Amniotic stem cell (primary cell): ENCODE results near the gene SLAMF8.

Experiments used
- DNase-seq: peaks from one replicate; lab custom pipeline; 2025; lab: John Stamatoyannopoulos, UW

The SLAMF8 gene

DNA sequence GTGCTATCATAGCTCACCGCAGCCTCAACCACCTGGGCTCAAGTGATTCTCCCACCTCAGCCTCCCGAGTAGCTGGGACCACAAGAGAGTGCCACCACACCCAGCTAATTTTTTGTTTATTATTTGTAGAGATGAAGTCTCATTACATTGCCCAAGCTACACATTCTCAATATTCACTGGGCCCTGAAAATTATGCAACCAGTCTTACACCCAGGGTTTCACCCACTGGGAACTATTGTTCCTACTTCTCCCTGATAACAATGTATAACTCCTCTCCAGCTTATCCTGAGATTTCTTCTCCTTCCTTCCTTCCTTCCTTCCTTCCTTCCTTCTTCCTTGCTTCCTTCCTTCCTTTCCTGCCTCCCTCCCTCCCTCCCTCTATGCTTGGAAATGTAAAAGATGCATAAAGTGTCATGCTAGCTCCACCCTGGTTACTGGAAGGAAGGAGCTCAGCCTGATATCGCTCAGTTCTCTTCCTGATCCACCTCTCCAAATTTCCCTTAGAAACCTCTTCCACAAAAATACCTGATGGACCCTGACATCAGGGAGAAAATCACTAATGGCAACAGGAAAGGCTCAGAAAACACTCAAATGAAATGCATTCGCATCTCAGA is 47.0 kb downstream of the SLAMF8 start:
- DNase-seq = no peak

- no peak for DNase-seq
These were observed 51.2 kb downstream of the SLAMF8 start for GRCh38 chr1:159877695-159878444.

DNA sequence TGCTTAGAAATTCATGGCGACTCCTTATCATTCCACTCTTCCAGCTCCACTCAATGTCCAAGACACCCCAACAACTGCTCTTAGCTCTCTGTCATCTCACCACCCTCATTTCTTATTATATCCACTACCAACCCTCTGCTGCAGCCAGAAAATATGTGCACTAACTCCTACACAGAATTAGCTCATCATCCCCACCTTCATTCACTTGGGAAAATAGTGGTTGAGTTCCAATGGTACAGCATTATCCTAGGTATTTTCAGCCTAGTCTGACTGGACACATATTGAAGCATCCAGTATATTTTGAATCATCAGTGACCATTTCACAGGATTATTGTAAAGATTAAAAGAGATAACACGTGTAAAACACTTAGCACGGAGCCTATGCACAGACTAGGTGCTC is 52.5 kb downstream of the SLAMF8 start:
- no peak for DNase-seq

DNA sequence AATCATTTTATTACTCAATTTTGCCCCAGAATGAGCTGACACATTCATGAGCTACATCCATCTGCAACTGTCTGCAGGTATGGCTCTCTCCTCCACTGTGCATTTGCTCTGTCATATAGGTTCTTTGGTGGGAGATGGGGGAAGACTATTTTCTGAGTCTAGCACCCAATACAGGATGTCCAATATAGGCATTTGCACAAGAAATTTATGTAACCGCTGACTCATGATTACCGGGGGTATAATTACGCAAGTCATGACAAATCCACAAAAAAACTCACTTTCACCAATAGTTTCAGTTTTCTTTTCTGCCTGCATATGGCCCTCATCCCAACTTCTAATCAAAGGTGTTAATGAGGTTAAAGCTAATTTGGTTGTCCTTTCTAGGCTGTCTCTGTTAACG is 53.3 kb downstream of the SLAMF8 start:
- DNase-seq = no peak

- DNase-seq = no peak
These were observed 53.8 kb downstream of the SLAMF8 start for GRCh38 chr1:159880430-159880829.

DNA sequence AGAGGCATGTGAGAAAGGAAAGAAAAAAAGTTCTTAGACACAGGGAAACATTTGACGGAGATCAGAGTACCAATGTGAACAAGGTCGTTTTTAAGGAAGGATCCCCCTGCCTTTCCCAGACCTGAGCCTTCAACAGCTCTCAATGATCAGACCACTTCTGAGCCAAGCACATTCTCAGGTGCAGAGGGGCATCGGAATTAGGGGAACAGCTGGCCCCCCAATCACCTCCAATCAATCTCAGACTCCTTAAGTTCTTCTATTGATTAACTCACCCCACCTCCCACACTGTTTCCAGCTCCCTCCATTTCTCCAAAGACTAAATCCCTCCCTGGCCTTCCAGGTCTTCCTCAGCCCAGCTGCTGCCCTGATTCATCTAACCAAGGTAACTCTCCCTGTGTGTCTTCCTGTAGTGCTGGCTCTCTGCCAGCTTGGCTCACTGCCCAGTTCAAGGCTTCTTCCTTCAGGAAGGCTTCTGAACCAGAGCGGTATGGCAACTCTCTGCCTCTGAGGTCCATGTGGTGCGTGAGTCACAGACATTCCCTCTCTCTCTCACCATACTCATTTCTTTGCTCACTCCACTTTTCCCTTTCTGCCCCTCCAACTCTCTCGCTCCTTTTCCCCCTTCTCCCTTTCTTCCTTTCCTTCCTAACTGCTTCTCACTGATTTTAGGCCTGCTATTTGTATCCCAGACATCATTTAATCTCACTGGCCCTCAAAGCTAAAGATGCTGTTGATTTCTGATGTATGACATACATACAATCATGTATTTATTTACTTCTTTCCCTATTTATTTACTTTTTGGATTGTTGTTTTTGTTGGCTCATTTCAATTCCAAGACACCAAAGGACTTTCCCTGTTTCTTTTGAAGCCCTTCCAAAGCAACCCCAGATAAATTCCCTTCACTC is 55.2 kb downstream of the SLAMF8 start:
- peak; percentile 45 for DNase-seq

DNA sequence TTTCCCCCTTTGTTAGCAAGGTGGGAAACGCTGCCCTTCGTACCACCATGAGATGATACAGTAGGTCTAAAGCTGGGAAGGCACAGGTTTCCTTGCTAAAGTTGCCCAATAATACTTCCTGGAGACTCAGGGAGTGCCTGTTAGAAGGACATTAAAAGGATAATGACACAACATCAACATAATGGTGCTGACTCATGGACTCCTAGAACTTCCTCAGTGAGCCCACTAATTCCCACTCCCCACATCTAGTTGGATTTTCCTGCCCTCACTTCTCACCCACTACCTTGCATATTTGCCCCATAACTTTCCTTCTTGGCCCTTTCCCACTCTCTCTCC is 55.8 kb downstream of the SLAMF8 start:
- no peak for DNase-seq

DNA sequence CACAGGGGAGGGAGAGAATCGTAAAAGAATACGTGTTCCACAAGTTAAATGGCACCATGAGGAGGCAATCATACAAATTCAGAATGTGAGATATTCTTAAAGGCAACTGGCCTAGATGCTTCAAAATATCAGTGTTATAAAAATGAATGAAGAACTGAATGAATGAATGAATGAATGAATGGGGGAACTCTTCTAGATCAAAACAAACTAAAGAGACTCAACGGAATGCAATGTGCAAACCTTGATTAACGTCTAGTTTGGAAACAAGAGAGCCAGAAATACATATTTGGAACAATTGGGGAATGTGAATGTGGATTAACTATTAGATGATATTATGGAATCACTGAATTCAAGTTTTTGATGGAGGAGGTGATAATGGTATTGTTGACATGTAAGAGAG is 56.5 kb downstream of the SLAMF8 start:
- no peak for DNase-seq

- DNase-seq = no peak
These were observed 57.6 kb downstream of the SLAMF8 start for GRCh38 chr1:159884296-159884695.
